Panc1 (cell line): ENCODE results near the gene TBC1D22A.

ENCODE experiments used
- TF ChIP-seq, protein P1 (sequence below): fragments of 450-650 bp; IDR thresholded peaks from 2 replicates; pipeline ENCODE4 v1.5.1; 2017; ENCODE audit warnings: mild to moderate bottlenecking
- TF ChIP-seq, protein P2 (sequence below), 2 experiments: IDR thresholded peaks; 2 replicates each; pipeline ENCODE4 v1.6.1; 2011 to 2012; ENCODE audit warnings: low read depth in 2 of 2, control low read depth in 1 of 2, low read length in 1 of 2, mild to moderate bottlenecking in 1 of 2, moderate library complexity in 1 of 2; ENCODE audit not compliant: insufficient read depth in 1 of 2

DNA sequence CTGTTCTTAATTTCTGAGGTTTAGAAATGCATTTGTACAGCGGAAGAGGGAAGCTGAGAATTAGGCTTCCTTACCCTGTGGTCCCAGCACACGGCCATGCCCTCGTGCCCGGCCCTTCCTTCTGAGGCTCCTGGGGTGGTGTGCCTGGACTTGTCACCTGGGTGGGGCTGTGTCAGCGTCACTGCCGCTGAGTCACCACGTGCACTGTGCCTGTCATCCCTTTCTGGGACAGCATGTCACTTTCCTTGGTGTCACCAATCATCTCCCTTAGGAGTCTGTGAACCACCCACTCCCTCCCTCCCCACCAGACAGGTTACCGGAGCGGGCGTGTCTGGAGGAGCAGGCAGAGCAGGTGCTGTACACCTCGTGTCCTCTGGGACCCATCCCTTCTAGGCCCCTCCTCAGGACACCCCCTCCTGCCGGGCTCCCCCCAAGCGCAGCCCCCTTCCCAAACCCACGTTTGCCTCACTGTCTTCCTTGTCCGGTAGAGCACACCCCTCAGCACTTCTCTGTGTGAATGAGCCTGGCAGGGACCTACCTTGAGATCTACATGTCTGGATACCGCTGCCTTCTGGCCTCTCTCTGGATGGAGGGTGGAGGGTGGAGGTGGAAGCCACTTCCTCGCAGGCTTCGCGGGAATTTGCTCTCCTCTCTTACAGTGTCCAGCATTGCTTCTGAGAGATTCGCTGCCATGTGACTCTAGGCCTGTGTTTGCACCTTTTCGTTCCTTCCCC, 367.6 kb downstream of the TBC1D22A start:
- TF ChIP-seq, protein P1, sequence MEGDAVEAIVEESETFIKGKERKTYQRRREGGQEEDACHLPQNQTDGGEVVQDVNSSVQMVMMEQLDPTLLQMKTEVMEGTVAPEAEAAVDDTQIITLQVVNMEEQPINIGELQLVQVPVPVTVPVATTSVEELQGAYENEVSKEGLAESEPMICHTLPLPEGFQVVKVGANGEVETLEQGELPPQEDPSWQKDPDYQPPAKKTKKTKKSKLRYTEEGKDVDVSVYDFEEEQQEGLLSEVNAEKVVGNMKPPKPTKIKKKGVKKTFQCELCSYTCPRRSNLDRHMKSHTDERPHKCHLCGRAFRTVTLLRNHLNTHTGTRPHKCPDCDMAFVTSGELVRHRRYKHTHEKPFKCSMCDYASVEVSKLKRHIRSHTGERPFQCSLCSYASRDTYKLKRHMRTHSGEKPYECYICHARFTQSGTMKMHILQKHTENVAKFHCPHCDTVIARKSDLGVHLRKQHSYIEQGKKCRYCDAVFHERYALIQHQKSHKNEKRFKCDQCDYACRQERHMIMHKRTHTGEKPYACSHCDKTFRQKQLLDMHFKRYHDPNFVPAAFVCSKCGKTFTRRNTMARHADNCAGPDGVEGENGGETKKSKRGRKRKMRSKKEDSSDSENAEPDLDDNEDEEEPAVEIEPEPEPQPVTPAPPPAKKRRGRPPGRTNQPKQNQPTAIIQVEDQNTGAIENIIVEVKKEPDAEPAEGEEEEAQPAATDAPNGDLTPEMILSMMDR: no peak
- TF ChIP-seq, protein P2, sequence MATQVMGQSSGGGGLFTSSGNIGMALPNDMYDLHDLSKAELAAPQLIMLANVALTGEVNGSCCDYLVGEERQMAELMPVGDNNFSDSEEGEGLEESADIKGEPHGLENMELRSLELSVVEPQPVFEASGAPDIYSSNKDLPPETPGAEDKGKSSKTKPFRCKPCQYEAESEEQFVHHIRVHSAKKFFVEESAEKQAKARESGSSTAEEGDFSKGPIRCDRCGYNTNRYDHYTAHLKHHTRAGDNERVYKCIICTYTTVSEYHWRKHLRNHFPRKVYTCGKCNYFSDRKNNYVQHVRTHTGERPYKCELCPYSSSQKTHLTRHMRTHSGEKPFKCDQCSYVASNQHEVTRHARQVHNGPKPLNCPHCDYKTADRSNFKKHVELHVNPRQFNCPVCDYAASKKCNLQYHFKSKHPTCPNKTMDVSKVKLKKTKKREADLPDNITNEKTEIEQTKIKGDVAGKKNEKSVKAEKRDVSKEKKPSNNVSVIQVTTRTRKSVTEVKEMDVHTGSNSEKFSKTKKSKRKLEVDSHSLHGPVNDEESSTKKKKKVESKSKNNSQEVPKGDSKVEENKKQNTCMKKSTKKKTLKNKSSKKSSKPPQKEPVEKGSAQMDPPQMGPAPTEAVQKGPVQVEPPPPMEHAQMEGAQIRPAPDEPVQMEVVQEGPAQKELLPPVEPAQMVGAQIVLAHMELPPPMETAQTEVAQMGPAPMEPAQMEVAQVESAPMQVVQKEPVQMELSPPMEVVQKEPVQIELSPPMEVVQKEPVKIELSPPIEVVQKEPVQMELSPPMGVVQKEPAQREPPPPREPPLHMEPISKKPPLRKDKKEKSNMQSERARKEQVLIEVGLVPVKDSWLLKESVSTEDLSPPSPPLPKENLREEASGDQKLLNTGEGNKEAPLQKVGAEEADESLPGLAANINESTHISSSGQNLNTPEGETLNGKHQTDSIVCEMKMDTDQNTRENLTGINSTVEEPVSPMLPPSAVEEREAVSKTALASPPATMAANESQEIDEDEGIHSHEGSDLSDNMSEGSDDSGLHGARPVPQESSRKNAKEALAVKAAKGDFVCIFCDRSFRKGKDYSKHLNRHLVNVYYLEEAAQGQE (IDR thresholded peaks at IDR 0.05; ENCODE audit: insufficient read depth in 1 of 2, low read depth in 2 of 2, low read length in 1 of 2): no peak
